ENCODE measurements around the gene ERCC1.

The ERCC1 gene

DNA sequence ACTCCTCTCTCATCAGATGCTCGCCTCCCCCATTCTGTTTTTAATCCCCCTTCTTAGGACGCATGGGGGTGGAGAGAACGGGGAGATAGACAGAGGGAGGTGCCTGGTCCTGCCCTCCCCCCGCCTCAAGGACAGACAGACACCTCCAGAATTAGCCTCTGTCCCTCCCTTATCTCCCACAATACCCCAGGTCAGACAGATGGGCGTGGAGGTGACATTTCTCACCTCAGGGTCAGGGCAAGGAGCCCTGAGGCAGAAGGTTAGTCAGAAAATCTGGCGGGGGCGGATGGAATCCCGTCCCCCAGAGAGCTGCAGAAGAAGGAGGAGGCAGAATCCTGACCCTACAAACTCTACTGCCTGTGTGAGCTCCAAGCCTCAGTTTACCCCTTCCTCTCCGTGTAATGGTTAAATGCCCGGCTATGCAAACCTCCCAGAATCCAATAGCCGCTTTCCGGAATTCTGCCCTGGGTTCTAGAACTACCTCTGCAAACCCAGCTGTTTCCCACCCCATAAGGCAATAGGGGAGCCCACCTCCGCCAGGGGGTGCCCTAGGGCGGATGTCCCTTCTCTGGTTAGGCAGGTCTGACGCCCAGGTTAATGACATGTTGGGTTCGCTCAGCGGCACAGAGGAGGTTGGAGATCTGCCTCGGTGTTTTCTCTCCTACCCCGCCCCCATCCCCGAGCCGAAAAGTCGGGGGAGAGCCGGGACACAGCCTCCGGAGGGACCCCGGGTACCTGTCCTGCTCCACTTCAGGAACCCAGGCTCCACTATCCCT is 19.7 kb downstream of the ERCC1 start:
- DNase-seq: no peak

DNA sequence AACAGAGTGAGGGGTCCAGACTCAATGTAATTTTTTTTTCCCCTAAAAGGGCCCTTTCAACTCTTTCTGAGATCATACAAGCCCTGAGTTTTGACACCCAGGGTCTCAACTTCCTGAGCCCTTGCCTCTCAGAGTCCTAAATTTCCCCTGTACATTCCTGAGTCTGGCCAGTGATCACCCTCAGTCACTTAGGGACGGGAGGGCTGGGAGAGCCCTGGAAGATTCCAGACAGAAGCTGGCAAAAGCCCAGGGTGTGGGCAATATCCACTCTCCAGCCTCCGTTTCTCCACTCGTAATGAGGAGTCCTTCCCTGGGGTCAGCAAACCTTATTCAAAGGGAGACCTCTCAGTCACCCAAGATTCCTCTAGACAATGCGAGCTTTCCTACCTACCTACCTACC is 20.4 kb downstream of the ERCC1 start:
- no peak for DNase-seq

DNA sequence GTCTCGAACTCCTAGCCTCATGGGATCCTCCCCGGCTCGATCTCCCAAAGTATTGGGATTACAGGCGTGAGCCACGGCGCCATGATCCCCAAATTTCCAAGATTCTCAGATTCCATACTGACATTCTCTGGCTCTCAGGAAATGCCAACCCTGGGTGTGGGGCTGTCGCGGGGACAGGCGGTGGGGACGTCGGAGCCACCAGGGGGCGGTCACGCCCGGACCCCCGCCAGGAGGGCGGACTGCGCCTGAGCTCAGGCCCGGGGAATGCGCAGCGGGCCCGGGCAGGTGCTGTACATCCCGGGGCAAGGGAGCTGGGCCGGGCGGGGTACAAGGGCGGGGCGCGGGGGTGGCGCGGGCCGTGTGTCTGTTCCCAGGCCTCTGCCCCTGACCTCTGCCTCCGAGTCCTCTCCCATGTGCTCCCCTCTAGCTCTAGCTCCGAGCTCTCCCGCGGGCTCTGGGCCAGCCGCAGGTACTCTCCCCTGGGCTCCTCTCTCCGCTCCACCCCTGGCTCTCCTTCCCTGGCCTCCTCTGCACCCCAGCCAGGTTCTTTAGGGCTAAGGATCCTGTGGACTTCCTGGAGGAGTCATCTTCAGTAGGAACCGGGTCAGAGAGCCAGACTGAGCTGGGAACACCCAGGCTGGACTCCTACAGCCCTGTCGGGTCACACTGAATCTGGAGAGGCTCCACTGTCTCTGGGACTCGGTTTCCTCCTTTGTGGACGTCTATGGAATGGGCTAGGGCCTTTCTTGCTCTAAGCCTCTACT is 21.2 kb downstream of the ERCC1 start:
- DNase-seq: no peak

DNA sequence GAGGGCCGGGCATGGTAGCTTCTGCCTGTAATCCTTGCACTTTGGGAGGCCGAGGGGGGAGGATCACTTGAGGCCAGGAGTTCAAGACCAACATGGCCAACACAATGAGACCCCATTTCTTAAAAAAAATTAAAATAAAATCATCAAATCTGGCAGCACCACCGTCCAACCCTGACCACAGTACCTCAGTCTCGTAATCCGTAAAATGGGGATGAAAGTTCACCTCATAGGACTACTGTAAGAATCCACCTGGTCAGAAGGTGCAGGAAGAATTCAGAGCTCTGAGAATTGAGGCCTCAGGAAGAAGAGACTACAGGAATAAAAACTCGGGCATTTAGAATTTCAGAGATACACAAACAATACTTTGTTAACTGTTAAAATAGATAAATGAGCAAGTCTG is 21.9 kb downstream of the ERCC1 start:
- no peak for DNase-seq

DNA sequence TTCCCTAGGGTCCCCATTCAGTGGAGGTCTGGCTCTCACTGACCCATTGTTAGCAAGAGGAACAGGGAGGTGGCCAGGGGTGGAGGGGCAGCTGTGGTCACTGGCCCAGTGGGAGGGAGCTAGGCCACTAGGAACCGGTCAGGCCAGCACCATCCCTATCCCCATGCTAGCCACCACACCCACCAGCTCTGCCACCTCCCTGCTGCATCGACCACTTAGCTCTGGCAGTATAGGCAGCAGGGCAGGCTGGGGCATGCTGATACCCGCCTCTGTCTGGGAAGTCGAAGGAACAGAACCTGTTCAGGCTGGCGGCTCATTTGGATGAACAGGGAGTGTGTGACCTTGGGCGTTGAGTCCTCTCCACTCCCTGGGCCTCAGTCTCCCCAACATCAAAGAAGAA is 23.5 kb downstream of the ERCC1 start:
- no peak for DNase-seq

DNA sequence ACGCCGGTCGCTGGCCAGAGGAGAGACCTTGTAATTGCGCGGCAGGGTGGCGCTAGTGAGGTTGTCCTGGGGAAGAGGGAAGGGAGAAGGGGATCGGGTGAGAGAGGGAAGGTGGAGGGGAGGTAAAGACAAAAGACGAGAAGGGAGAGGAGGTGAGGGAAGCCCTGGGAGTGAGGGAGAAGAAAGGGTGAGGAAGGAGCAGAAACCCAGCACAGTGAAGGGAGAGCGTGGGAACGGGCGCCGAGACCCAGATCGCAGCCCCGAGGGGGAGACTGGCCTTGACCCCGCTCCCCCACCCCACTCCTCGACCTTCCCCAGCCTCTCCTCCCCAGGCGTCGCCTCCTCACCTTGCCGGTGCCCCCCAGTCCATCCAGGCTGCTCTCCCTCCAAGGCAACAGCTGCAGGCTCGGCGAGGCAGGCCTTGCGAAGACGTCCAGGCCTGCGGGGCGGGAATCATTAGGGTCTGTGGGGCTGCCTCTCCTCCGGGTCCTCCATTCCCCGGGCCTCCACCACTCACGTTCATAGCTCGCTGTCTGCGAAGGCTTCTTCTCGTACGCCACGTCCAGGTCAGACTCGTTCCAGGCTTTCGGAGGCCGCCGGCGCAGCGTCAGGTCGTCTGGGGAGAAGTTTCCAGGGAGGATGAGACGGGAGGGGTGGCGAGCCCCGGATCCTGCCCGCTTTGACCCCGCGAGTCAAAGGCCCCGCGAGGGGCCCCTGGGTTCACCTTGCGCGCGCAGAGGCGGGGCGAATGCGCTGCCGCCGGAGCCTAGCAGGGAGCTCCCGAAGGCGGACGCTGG is 27.7 kb downstream of the ERCC1 start:
- DNase-seq: no peak

DNA sequence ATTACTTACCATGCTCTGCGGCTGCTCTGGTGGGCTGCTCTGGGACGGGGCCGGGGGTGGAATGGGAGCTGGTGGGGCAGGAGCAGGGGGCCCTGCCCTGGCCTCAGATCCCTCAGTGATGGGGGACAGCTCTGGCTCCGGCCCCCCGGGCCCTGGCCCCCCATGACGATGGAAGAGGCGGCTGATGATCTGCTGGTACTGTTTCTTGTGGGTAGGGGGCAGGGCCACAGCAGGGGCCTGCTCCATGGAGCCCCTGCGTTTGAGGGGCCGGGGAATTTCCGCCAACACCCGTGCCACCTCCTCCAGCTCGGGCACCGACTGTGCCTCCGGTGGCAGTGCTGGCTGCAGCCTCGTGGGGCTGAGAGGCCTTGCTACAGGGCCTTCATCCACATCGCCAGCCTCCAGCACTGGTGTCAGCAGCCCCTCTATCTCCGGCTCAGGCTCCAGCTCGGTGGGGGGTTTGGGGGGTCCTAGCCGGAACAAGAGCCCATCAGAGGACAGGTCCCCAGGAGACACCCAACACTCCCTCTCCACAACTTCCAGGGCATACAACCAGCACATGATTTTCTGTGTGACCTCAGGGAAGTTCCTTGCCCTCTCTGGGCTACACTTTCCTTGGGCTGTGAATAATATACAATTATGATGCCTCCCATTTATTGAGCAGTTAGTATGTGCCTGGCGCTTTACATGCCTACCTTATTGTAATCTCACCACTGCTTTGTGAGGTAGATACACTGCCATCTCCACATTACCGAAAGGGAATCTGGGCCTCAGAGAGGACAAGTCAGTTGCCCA is 31.6 kb downstream of the ERCC1 start:
- DNase-seq: no peak

DNA sequence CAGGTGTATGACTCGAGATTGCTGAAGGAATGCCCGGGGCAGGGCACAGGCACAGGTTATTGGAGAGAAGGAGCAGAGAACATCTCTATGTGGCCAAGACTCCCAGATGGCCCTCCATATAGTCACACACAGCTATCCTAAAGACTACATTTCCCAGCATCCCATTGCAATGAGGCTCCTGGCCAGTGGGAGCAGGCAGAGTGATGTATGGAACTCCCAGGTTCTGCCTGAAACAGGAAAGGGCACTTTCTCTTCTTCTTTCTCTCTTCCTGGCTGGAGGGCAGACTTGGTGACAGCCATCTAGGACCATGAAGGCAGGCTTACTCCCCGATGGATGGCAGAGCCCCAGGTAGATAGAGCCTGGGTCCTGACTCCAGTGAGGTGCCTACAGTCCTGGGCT is 32.4 kb downstream of the ERCC1 start:
- DNase-seq: no peak

DNA sequence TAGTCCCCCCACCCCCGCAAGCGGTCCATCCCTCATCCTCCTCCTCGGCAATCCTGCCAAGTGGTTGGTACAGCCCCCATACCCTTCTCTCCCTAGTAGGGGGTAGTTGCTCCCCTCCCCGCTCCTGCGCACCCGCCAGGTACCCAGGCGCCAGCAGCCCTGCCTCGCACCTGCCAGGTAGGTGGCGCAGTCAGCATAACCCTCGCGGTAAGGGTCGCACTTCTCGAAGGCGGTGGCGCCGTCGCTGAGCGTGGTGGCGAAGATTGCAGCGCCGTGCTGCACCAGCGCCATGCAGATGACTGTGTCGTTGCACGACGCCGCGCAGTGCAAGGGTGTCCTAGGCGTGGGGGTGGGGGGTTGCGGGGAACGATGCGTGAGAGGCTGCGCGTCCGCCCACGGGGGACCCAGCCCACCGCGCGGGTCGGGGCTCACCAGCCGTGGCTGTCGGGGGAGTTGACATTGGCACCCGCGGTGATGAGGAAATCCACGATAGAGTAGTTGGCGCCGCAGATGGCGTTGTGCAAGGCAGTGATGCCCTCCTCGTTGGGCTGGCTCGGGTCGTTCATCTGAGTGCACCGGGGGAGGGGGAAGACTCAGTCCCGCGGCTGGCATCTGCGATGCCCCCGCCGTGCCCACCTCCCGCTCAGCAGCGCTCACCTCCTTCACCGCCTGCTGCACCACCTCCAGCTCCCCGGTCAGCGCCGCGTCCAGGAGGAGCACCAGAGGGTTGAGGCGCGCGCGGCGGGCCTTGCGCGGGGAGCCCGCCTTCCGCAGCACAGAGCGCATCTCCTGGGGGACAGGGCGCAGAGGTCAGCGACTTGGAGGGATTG is 38.1 kb downstream of the ERCC1 start:
- no peak for DNase-seq

DNA sequence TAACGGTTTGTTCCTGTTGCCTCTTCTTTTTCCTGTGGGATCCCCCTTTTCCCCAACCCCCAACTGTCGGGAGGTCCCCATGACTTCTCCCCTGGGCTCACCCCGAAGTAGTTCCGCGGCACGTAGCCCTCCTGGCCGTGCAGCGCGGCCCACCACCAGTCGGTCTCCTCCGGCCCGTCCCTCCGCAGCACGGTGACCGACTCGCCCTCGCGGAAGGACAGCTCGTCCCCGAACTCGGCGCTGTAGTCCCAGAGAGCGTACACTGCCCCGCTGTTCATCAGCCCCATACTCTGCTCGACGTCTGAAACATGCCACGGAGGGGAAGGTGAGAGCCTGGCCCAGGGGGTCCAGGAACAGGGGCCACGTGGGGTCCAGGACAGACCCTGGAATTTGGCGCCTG is 41.3 kb downstream of the ERCC1 start:
- DNase-seq: no peak

DNA sequence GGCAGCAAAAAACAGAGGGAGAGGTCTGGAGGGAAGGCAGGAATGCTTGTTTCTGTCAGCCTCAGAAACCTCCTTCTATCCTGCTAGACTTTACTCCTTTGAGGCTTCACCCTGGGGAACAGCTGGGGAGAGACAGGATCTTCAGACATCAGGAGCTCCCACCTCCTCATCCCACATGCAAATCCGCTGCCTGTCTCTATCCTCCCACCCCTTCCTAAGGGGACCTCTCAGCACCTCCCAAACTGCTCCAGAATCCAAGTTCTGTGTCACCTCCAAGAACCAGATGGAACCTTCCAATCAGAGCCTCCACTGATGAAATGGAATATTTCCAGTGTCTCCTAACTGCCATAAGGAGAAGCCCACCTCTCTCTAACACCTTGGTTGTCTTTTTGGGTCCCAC is 43.6 kb downstream of the ERCC1 start:
- DNase-seq: no peak

DNA sequence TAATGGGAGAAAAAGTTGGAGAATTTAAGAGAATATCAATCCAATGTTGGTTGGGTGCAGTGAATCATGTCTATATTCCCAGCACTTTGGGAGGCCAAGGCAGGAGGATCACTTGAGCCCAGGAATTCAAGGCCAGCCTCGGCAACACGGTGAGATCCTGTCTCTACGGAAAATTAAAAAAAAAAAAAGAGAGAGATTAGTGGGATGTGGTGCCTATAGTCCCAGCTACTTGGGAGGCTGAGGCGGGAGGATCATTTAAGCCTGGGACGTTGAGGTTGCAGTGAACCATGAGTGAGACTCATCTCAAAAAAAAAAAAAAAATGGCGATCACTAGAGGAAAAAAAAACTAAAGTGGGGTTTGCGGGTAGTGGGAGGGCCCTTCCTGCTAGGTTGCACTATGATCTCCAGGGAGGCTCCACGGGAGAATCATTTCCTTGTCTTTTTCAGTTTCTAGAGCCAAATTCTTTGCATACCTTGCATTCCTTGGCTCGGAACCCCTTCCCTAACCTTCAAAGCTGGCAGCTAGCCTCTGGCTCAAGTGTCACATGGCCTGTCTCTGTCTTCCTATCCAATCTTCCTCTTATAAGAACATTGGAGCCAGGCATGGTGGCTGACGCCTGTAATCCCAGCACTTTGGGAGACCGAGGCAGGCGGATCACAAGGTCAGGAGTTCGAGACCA is 47.5 kb downstream of the ERCC1 start:
- DNase-seq: no peak

DNA sequence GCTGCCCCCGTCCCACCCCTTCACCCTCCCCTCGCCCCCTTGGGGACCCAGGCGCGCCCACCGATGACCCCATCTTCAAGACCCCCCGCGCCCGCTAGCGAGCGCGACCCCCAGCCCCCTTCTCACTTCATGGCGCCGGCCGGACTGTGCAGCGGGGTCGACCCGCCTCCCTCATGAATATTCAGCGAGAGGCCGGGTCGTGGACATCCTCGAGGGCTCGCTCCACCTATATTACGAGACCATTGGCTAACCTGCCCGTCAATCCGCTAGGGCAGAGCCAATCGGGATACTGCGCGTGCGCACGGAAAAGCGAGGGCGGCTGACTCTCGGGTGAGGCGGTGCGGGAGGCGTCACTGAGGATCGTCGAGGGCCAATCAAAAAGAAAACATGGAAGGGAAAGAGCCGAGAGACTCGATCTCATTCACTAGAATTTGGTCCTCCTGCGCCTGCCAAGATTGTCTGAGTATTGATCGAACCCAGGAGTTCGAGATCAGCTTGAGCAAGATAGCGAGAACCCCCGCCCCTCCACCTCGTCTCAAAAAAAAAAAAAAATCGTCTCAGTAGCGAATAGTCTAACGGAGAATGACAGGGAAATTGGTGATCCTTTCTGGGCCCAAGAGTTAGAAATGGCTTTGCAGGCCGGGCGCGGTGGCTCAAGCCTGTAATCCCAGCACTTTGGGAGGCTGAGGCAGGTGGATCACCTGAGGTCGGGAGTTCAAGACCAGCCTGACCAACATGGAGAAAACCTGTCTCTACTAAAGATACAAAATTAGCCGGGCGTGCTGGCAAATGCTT is 53.1 kb downstream of the ERCC1 start, which contains the start of gene ERCC2:
TSS of gene ERCC2 (minus strand) at position 164 of the 795 bp plus-strand sequence. CDS start at position 131, 33 bp downstream.
- peak; percentile 96 for DNase-seq

DNA sequence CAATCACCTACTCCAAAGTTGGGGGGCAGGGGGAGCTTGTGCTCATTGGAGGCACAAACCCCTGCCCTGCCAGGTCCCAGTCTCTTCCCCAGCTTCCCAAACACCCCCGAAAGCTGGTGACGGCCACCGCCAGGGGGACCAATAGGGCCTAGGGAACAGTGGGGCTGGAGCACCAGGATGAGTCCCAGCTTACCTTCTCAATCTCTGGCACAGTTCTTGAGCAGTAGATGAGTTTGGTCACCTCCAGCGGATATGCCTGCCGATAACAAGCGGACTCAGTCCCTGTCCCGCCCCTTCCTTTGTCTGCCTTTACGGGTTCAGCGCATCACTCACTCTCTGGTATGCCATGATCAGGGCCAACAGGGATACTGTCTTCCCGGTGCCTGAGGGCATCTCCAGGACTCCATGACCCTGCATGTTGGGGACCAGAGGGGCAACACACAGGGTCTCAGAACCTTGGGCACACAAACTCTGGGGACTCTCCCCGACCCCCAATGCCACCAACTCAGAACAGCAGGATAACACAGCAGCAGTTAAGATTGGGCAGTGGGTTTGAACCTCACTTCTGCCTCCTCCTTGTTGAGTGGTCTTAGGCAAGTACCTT is 54.9 kb downstream of the ERCC1 start:
- DNase-seq: no peak

DNA sequence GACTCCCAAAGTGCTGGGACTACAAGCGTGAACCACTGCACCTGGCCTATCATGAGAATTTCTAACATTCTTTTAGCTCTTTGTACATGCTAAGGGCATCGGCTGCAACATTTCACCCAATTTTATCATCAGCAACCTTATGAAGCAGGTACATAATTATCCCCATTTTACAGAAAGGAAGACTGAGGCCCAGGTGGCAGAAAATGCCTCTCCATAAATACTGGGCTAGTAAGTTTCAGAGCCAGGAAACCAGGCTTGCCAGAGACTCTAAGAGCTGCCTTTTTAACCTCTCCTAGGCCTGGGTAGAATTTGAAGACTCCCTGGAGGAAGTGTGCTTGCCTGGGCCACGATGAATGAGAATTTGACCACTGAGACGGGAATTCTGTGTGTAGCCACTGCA is 55.6 kb downstream of the ERCC1 start:
- DNase-seq: no peak

DNA sequence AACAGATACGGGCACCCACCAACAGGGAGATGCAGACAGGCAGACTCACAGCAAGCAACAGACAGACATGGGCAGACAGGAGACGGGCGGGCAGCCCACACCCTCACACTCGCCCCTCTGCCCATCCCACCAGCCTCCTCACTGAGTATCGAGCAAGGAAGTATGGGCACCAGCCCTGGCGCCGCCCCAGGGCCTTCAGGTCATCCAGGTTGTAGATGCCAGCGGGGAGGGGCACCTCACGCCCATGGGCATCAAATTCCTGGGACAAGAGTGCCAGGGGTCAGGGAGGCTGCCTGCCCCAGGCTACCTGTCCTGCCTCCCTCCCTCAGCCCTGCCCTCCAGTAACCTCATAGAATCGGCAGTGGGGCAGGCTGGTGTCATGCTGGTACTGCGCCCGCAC is 59.0 kb downstream of the ERCC1 start:
- no peak for DNase-seq

DNA sequence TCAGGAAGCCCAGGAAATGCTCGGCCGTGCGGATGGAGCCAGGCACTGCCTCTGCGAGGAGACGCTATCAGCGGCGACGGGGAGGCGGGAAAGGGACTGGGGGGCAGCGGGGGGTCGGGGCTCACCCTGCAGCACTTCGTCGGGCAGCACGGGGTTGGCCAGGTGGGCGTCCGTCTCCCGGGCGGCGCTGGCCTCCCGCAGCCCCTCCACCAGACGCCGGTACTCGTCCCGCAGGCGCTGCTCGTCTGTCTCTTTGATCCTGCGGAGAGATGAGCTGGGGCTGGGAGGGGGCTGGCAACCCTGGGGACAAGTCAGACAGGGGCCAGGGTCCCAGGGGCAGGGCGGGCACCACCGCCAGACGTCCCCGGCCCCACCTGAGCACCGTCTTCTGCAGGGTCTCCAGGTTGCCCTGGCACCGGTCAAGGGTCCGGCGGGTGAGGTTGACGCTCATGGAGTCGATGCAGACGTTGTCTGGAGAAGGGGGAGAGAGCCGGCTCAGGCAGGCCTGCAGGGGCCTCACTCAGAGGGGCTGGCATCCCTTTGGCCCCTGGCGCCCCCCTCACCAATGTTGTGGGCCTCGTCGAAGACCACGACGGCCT is 59.8 kb downstream of the ERCC1 start:
- DNase-seq: no peak

DNA sequence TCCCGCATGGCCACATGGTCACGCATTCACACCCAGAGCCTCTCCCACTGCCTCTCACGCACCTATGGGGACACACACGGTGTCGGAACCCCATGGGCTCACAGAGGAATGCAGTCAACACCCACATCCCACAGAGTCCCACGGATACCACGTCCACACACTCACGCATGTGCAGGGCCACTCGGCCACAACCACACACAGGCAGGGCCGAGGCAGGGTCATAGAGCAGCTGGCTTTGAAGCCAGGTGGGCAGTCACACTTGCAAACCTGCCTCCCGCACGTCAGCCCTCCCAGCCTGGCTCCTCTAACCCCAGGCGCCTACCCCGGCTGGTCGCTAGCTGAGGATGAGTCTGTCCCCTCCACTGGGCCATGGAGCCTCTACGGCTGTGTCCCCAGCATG is 61.4 kb downstream of the ERCC1 start:
- no peak for DNase-seq

DNA sequence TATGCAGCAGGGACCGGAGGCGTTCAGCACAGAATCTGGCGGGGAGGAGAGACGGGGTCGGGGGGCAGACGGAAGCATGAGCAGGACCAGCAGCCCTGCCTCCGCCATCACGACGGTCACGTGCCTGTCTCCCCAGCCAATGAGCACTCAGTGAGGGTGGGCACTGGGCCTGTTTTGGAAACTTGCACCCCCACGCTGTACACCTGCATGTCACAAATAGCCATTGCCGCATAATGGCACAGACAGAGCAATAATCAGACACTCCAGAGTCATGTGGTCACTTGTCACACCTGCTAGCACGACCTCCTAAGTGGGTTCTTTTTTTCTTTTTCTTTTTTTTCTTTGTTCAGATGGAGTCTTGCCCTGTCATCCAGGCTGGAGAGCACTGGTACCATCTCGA is 62.1 kb downstream of the ERCC1 start:
- DNase-seq: no peak

Measured in NCI-H2107 (cell line).